ENCODE data around the gene CAMK2N2. TPM values are rescaled to one million over a fixed set of nuclear protein-coding genes. Genes with fewer than 3 reads are reported as not detected.

Gene CAMK2N2
- total and polyA plus RNA-seq, 9 of the 15 experiments (the other 6 are each of a cell fraction or from before 2014, with no cell fraction given): 0.08 to 0.22 (median 0.11) TPM; not detected in 5

- peak; percentile 83 for TF ChIP-seq BHLHE40 (IDR thresholded peaks at IDR 0.05; ENCODE audit: low read length)
- TF ChIP-seq ZNF639 (CRISPR knock-in tag; conservative IDR thresholded peaks at IDR 0.05 in 1 of 2, IDR thresholded peaks at IDR 0.05 in 1 of 2): peak in 1 of 2 experiments; percentile 67; a peak in 2 of 4 replicates
- peak; percentile 83 for TF ChIP-seq SP1 (CRISPR knock-in tag; IDR thresholded peaks at IDR 0.05)
- TF ChIP-seq RBM14 (IDR thresholded peaks at IDR 0.05; ENCODE audit: borderline replicate concordance, insufficient read depth, low read depth, low read length): no peak
- TF ChIP-seq SUPT5H (IDR thresholded peaks at IDR 0.05): peak; percentile 62
- TF ChIP-seq MIER1 (IDR thresholded peaks at IDR 0.05; ENCODE audit: low read depth): no peak
- TF ChIP-seq KLF13 (tag; IDR thresholded peaks at IDR 0.05; ENCODE audit: borderline replicate concordance, low read depth): 0 out of 2 replicates have a peak, but pooled peaks have one; percentile 31
- peak; percentile 63 for TF ChIP-seq MGA (IDR thresholded peaks at IDR 0.05)
- TF ChIP-seq CEBPZ (IDR thresholded peaks at IDR 0.05; ENCODE audit: borderline replicate concordance, low read depth, low read length): no peak
These were observed 11.8 kb downstream of the CAMK2N2 start, which contains the start of gene EEF1AKMT4 (continued) for GRCh38 chr3:184249412-184250166.

Data from K562 (cell line).